Neural progenitor cell (in vitro differentiated cells): ENCODE measurements around the gene SPDYE1. TPM values are rescaled to one million over a fixed set of nuclear protein-coding genes. Genes with fewer than 3 reads are reported as not detected.
A peak's percentile ranks its signal among the peaks of the same experiment; 100 is the strongest.
"Not testable (repeated sequence)": the region's sequence is repeated elsewhere in the genome, so short reads cannot be mapped to it uniquely, and the experiment has no call there.

Source experiments
- DNase-seq: peaks from one replicate; pipeline ENCODE4 v3.0.0-alpha.2; 2016; ENCODE audit warnings: low spot score
- H2AFZ ChIP-seq: fragments of 200-600 bp; sonication (generic); replicated peaks from 2 replicates; pipeline ENCODE4 v1.6.1; 2016; ENCODE audit warnings: antibody characterized with exemption
- H3F3A ChIP-seq: fragments of 200-600 bp; sonication (generic); 2 replicates; pipeline ENCODE4 v1.6.1; 2016; ENCODE audit warnings: antibody characterized with exemption, low read depth
- H3K27ac ChIP-seq: fragments of 200-600 bp; sonication (generic); 2 replicates; pipeline ENCODE4 v1.5.1; 2016; ENCODE audit warnings: mild to moderate bottlenecking
- H3K27me3 ChIP-seq: fragments of 200-600 bp; sonication (generic); 2 replicates; pipeline ENCODE4 v1.6.1; 2016; ENCODE audit warnings: mild to moderate bottlenecking, moderate library complexity
- H3K36me3 ChIP-seq: fragments of 200-600 bp; sonication (generic); 2 replicates; pipeline ENCODE4 v1.5.1; 2016
- H3K4me1 ChIP-seq: fragments of 200-600 bp; sonication (generic); 2 replicates; pipeline ENCODE4 v1.6.1; 2016; ENCODE audit warnings: mixed run types
- H3K4me2 ChIP-seq: fragments of 200-600 bp; sonication (generic); 2 replicates; pipeline ENCODE4 v1.6.1; 2016
- H3K4me3 ChIP-seq: fragments of 200-600 bp; sonication (generic); 2 replicates; pipeline ENCODE4 v1.5.1; 2016
- H3K79me2 ChIP-seq: fragments of 200-600 bp; sonication (generic); 2 replicates; pipeline ENCODE4 v1.6.1; 2016; ENCODE audit warnings: low read depth
- H3K9ac ChIP-seq: fragments of 200-600 bp; sonication (generic); 2 replicates; pipeline ENCODE4 v1.6.1; 2016
- H3K9me3 ChIP-seq: fragments of 200-600 bp; sonication (generic); 2 replicates; pipeline ENCODE4 v1.5.1; 2016; ENCODE audit warnings: low read depth
- H4K20me1 ChIP-seq: fragments of 200-600 bp; sonication (generic); 2 replicates; pipeline ENCODE4 v1.6.1; 2016; ENCODE audit warnings: low read depth
- H3K27ac Mint-ChIP-seq: 3 replicates; pipeline ENCODE4 v1.8.0; 2021; ENCODE audit warnings: mixed read lengths
- H3K27me3 Mint-ChIP-seq: 2 replicates; pipeline ENCODE4 v1.8.0; 2022; ENCODE audit warnings: low read depth, mild to moderate bottlenecking, inconsistent platforms, moderate library complexity, mixed read lengths; ENCODE audit not compliant: insufficient read depth
- H3K36me3 Mint-ChIP-seq: 3 replicates; pipeline ENCODE4 v1.8.0; 2021; ENCODE audit warnings: mixed read lengths
- H3K4me1 Mint-ChIP-seq: 3 replicates; pipeline ENCODE4 v1.8.0; 2021; ENCODE audit warnings: mixed read lengths
- H3K4me3 Mint-ChIP-seq: 3 replicates; pipeline ENCODE4 v1.8.0; 2021; ENCODE audit warnings: mild to moderate bottlenecking, moderate library complexity, mixed read lengths
- H3K9me3 Mint-ChIP-seq: 3 replicates; pipeline ENCODE4 v1.8.0; 2020; ENCODE audit warnings: mixed read lengths
- total RNA-seq: library from RNA; depleted of rRNA; stranded (reverse); fragments of >200 nt; gene quantifications from 2 replicates; pipeline ENCODE4 v1.2.3, GENCODE V29; 2015; ENCODE audit warnings: low replicate concordance
- TF ChIP-seq, protein P1 (sequence below): fragments of 200-600 bp; sonication (generic); IDR thresholded peaks from 2 replicates; pipeline ENCODE4 v1.5.1; 2017; ENCODE audit warnings: antibody characterized with exemption, mild to moderate bottlenecking

The SPDYE1 gene
- total RNA-seq, 1 donor from 2014 or later = not detected

DNA sequence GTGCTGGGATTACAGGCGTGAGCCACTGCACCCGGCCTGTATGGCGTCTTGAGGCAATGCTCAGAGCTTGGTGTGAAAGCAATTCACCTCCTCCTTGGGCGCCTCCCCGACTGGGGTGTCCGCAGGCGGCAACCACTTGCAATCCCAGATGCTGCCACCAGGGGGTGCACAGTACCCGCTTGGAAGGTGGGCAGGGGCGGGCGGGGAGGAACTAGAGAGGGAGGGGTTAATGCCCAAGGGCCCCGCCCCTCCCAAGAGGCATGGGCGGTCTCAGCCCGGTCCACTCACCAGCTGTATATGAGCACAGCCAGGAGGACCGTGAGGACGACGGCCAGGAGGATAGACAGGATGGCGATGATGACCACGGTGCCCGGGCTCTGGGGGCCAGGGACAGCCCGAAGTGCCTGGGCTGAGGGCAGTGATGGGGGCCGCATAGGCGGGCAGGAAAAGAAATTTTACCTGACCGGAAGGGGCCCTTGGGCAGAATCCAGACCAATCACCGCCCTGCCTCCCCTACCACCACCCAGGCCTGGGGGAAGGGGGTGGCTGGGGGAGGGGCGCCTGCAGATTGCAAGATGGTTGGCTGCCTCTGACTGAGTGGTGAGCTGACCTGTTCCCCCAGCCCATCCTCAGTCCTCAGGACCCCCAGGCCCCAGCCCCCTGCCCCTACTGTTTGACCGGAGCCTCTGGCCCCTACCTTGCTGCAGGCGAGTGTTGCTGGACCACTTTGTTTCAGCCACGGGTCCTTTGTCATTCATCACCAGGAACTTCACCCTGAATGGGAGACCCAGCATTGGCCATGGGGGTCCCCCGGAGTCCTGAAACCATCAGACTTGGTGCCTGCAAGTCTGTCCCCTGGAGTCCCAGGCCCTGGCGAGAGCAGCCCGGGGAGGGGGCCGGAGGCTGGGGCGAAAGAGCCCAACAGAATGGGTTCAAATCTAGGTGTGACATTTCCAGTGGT is 11.5 kb upstream of the SPDYE1 start:
- not testable (repeated sequence) for H3K9me3 Mint-ChIP-seq, H3K27me3 ChIP-seq, H3K4me1 ChIP-seq, H3K9me3 ChIP-seq, H3K9ac ChIP-seq, H3K36me3 Mint-ChIP-seq, H3K4me3 Mint-ChIP-seq, H3K27me3 Mint-ChIP-seq, H3K27ac ChIP-seq, H3K79me2 ChIP-seq, H3F3A ChIP-seq, H3K4me1 Mint-ChIP-seq, H3K36me3 ChIP-seq, H4K20me1 ChIP-seq, H3K27ac Mint-ChIP-seq
- H2AFZ ChIP-seq = peak overlapping the region; percentile 96
- TF ChIP-seq, protein P1, sequence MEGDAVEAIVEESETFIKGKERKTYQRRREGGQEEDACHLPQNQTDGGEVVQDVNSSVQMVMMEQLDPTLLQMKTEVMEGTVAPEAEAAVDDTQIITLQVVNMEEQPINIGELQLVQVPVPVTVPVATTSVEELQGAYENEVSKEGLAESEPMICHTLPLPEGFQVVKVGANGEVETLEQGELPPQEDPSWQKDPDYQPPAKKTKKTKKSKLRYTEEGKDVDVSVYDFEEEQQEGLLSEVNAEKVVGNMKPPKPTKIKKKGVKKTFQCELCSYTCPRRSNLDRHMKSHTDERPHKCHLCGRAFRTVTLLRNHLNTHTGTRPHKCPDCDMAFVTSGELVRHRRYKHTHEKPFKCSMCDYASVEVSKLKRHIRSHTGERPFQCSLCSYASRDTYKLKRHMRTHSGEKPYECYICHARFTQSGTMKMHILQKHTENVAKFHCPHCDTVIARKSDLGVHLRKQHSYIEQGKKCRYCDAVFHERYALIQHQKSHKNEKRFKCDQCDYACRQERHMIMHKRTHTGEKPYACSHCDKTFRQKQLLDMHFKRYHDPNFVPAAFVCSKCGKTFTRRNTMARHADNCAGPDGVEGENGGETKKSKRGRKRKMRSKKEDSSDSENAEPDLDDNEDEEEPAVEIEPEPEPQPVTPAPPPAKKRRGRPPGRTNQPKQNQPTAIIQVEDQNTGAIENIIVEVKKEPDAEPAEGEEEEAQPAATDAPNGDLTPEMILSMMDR = peak; percentile 66
- peak; percentile 74 for DNase-seq
- peak overlapping the region; percentile 72 for H3K4me2 ChIP-seq
- peak overlapping the region; percentile 60 for H3K4me3 ChIP-seq

DNA sequence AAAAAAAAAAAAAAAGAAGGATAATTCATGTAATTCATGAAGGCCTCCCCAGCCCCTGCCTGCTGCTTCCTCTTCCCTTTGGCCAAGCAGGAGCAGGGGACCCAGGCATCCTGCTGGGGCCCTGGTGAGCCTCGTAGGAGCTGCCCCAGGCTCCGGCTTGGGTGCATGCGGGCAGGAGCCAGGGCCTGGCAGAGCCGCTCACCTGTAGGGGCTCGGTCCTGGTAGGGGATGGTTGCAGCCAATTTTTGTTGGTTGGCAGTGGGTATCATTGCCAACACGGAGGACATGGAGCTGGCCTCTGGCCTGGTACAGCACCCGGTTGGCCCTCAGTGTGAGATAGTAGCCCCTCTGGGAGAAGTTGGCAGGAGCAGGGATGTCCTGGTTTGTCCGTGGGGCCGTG is 10.2 kb upstream of the SPDYE1 start:
- not testable (repeated sequence) for H2AFZ ChIP-seq, DNase-seq, H3F3A ChIP-seq, H3K27me3 Mint-ChIP-seq, H3K4me2 ChIP-seq, H3K9me3 ChIP-seq, H3K27ac ChIP-seq, H3K36me3 ChIP-seq, H3K4me3 ChIP-seq, H3K4me1 Mint-ChIP-seq, H3K36me3 Mint-ChIP-seq, H3K27ac Mint-ChIP-seq, H3K9me3 Mint-ChIP-seq, H3K27me3 ChIP-seq, H3K79me2 ChIP-seq, H3K4me3 Mint-ChIP-seq, H4K20me1 ChIP-seq, H3K9ac ChIP-seq, H3K4me1 ChIP-seq

DNA sequence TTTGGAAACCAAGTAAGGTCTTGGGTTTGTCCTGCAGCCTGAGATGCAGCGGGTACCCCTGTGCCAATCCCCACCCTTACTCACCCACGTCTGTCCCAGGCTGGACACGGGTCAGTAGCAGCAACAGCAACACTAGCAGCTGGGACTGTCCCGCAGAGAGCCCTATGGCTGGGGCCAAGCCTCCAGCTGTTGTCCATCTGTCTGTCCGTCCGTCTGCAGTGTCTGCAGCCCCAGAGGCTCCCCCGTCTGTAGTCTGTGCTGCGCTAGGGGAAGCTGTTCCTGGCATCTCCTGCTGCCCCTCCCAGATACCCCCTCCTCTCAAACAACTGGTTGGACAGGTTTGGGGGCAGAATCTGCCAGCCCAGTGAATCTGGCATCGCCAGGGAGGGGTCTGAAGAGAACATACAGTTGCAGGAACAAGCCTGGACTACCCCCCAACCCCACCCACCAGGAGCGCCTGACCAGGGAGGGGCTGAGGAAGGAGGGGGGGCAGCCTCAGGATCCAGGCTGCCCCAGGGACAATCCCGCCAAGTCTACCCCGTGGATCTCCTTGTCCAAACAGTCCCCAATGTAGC is 7.6 kb upstream of the SPDYE1 start:
- H3K27me3 ChIP-seq, H3K4me3 Mint-ChIP-seq, H3K4me2 ChIP-seq, H3K36me3 ChIP-seq, H3K79me2 ChIP-seq, H3K9me3 ChIP-seq, H4K20me1 ChIP-seq, H3K9ac ChIP-seq, H3F3A ChIP-seq, DNase-seq, H3K4me1 Mint-ChIP-seq, H3K27ac Mint-ChIP-seq, H3K4me1 ChIP-seq, H3K36me3 Mint-ChIP-seq, H3K4me3 ChIP-seq, H3K27ac ChIP-seq, H3K9me3 Mint-ChIP-seq, H3K27me3 Mint-ChIP-seq, H2AFZ ChIP-seq: not testable (repeated sequence)

DNA sequence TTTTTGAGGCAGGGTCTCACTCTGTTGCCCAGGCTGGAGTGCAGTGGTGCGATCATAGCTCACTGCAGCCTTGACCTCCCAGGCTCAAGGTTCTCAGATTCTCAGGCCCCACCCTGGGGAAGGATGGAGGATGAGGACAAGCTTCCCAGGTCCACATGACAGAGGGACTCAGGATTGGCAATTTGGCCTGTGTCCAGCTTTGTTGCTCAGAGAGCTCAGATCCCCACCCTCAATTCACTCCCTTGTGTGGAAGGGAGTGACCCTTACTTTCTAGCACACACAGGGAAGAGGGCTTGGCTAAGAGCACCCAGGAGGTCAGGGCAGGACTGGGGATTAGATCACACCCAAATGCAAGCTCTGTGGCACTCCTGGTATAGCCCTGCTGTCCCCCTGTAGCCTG is 6.9 kb upstream of the SPDYE1 start:
- not testable (repeated sequence) for H3K4me3 Mint-ChIP-seq, H3K79me2 ChIP-seq, H3K9me3 ChIP-seq, H3K36me3 Mint-ChIP-seq, H3K9ac ChIP-seq, H3K4me2 ChIP-seq, H3K4me3 ChIP-seq, H3K9me3 Mint-ChIP-seq, H3K4me1 Mint-ChIP-seq, H4K20me1 ChIP-seq, H3K27me3 Mint-ChIP-seq, H3K36me3 ChIP-seq, H3K27ac Mint-ChIP-seq, H3K27ac ChIP-seq, H3K4me1 ChIP-seq, H3F3A ChIP-seq, H2AFZ ChIP-seq, DNase-seq, H3K27me3 ChIP-seq

DNA sequence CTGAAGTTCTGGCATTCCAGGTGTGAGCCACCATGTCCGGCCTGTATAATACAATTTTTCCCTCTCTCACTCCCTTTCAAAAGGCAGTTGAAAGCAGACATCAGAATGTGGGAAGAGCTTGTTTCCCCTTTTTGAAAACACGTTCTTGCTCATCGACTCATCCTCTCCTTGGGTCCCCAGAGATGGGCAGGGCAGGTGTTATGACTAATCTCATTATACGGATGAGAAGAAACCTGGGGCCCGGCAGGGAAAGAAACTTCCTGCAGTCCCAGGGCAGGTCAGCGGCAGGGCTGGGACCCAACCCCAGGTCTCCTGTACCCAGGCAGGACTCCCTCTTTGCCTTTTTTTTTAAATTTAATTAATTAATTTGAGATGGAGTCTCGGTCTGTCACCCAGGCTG is 4.8 kb upstream of the SPDYE1 start:
- not testable (repeated sequence) for H3K27ac Mint-ChIP-seq, H3K9ac ChIP-seq, H3K27me3 Mint-ChIP-seq, H3K36me3 Mint-ChIP-seq, H2AFZ ChIP-seq, H3K9me3 Mint-ChIP-seq, H3K4me3 ChIP-seq, H3K4me1 Mint-ChIP-seq, H3F3A ChIP-seq, H4K20me1 ChIP-seq, H3K4me3 Mint-ChIP-seq, H3K4me2 ChIP-seq, H3K9me3 ChIP-seq, H3K27me3 ChIP-seq, DNase-seq, H3K4me1 ChIP-seq, H3K27ac ChIP-seq, H3K36me3 ChIP-seq, H3K79me2 ChIP-seq

DNA sequence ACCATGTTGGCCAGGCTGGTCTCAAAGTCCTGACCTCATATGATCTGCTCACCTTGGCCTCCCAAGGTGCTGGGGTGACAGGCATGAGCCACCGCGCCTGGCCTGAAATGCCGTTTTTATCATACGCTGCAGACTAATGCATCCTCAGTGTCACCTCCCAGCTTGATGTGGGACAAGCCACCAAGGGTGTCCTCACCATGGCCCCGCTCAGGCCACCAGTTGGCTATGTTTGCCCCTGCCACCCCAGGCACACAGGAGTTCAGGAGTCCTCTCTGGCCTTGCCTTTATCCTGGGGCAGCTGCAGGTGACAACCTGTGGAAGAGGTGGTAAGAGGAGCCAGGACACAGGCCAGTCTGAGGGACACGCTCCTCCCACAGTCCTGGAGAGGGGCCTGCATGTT is 3.0 kb upstream of the SPDYE1 start:
- H3K4me1 ChIP-seq, H3F3A ChIP-seq, H3K4me1 Mint-ChIP-seq, H2AFZ ChIP-seq, H3K4me3 Mint-ChIP-seq, H4K20me1 ChIP-seq, H3K9me3 Mint-ChIP-seq, H3K36me3 Mint-ChIP-seq, H3K27me3 ChIP-seq, H3K79me2 ChIP-seq, H3K36me3 ChIP-seq, H3K4me3 ChIP-seq, H3K9me3 ChIP-seq, DNase-seq, H3K27ac ChIP-seq, H3K4me2 ChIP-seq, H3K9ac ChIP-seq, H3K27ac Mint-ChIP-seq, H3K27me3 Mint-ChIP-seq: not testable (repeated sequence)

DNA sequence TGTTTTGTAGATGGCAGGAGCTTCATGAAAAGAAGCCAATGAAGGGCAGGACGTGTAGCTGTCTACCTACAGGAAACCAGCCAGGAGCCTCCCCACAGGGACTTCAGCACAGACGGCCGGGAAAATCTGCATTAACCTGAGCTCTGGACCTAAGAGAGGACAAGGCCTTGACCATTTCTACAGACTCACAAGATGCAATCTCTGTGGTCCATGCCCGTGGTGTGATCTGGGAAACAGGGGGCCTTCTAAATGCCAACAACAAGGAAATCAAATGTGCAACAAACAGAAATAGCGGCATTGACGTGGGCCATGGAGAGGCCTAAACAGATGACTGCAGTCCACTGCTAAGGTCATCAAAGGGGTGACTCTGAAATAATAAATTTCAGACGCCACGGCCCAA is 14.4 kb downstream of the SPDYE1 start:
- H3K27me3 ChIP-seq, H3F3A ChIP-seq, H3K4me3 Mint-ChIP-seq, H4K20me1 ChIP-seq, H3K27ac Mint-ChIP-seq, H3K4me1 Mint-ChIP-seq, H3K36me3 ChIP-seq, DNase-seq, H3K27me3 Mint-ChIP-seq, H2AFZ ChIP-seq, H3K9me3 ChIP-seq, H3K4me1 ChIP-seq, H3K9me3 Mint-ChIP-seq, H3K79me2 ChIP-seq, H3K27ac ChIP-seq, H3K4me3 ChIP-seq, H3K9ac ChIP-seq, H3K36me3 Mint-ChIP-seq, H3K4me2 ChIP-seq: not testable (repeated sequence)
